Endothelial cell of umbilical vein (primary cell): ENCODE data around the gene CEP295NL. TPM values are rescaled to one million over a fixed set of nuclear protein-coding genes. Genes with fewer than 3 reads are reported as not detected.

Experiments used
- BruUV-seq: library from RNA; stranded (reverse); fragments of 400-500 nt; replicated peaks from 2 replicates; lab custom pipeline; 2021; lab: Mats Ljungman, UMichigan
- CTCF ChIA-PET: fragments of 300-600, 350-600 bp; sonication (Branson Sonifier 250); formaldehyde crosslinking; loops from one replicate; lab custom pipeline; 2021; ENCODE audit warnings: antibody characterized with exemption, inconsistent platforms; lab: Charles Lee
- POLR2A ChIA-PET: fragments of 300-600, 350-600 bp; sonication (Branson Sonifier 250); formaldehyde crosslinking; loops from one replicate; lab custom pipeline; 2021; ENCODE audit warnings: antibody characterized with exemption, inconsistent platforms; lab: Charles Lee
- DNase-seq: peaks from one replicate; pipeline ENCODE4 v3.0.0-alpha.2; 2011; ENCODE audit warnings: low read depth, low spot score
- FAIRE-seq: peaks from 2 replicates; lab custom pipeline; 2011; peaks lifted over from hg19 to GRCh38; lab: Jason Lieb, UNC
- H2AFZ ChIP-seq: 2 replicates; pipeline ENCODE4 v1.6.0; 2012; ENCODE audit warnings: low read depth, low read length, control low read depth, inconsistent platforms
- H3K27ac ChIP-seq: 2 replicates; pipeline ENCODE4 v1.5.1; 2011; ENCODE audit warnings: low read depth, mild to moderate bottlenecking, control low read depth, low read length, moderate library complexity; ENCODE audit not compliant: insufficient read depth
- H3K27me3 ChIP-seq, 2 experiments: 2 replicates each; pipeline versions ENCODE4 v1.6.0 to v1.6.1; 2011; ENCODE audit warnings: low read length in 2 of 2, mixed read lengths in 1 of 2; ENCODE audit not compliant: control insufficient read depth in 2 of 2, insufficient read depth in 2 of 2
- H3K36me3 ChIP-seq, 2 experiments: 2 replicates in 1 of 2; 3 replicates in 1 of 2; pipeline ENCODE4 v1.5.1; 2011; ENCODE audit warnings: low read length in 2 of 2, mild to moderate bottlenecking in 1 of 2, moderate library complexity in 1 of 2; ENCODE audit not compliant: control insufficient read depth in 2 of 2, insufficient read depth in 2 of 2; ENCODE audit errors: extremely low read depth in 1 of 2
- H3K4me1 ChIP-seq: 3 replicates; pipeline ENCODE4 v1.5.1; 2011; ENCODE audit warnings: mild to moderate bottlenecking, low read length; ENCODE audit not compliant: control insufficient read depth, insufficient read depth; ENCODE audit errors: extremely low read depth
- H3K4me2 ChIP-seq: 2 replicates; pipeline ENCODE4 v1.6.1; 2011; ENCODE audit warnings: low read length, control low read depth, mixed read lengths; ENCODE audit not compliant: insufficient read depth
- H3K4me3 ChIP-seq, 3 experiments: fragments of 200-600 bp in 1 of 3; sonication (generic), shearing (Covaris generic) in 1 of 3; replicated peaks in 1 of 3; 2 replicates each; pipeline ENCODE4 v1.5.1; 2011 to 2016; ENCODE audit warnings: control low read depth in 3 of 3, low read length in 3 of 3, mild to moderate bottlenecking in 2 of 3, inconsistent platforms in 1 of 3, low read depth in 1 of 3, moderate library complexity in 1 of 3; ENCODE audit not compliant: insufficient read depth in 1 of 3
- H3K79me2 ChIP-seq: 2 replicates; pipeline ENCODE4 v1.6.0; 2012; ENCODE audit warnings: low read length, inconsistent platforms; ENCODE audit not compliant: control insufficient read depth, insufficient read depth
- H3K9ac ChIP-seq: replicated peaks from 2 replicates; pipeline ENCODE3; 2011; ENCODE audit warnings: low read length, control low read depth; ENCODE audit not compliant: insufficient read depth; ENCODE audit errors: extremely low read depth
- H3K9me1 ChIP-seq: replicated peaks from 3 replicates; pipeline ENCODE4 v1.6.0; 2011; ENCODE audit warnings: mild to moderate bottlenecking, low read length; ENCODE audit not compliant: control insufficient read depth, insufficient read depth; ENCODE audit errors: extremely low read depth
- H3K9me3 ChIP-seq: replicated peaks from 2 replicates; pipeline ENCODE4 v1.5.1; 2012; ENCODE audit warnings: low read length, inconsistent platforms; ENCODE audit not compliant: control insufficient read depth, insufficient read depth
- H4K20me1 ChIP-seq: replicated peaks from 2 replicates; pipeline ENCODE3; 2011; ENCODE audit warnings: mild to moderate bottlenecking, low read length; ENCODE audit not compliant: control insufficient read depth, insufficient read depth; ENCODE audit errors: extremely low read depth
- EZH2 ChIP-seq: IDR thresholded peaks from 2 replicates; pipeline ENCODE4 v1.6.1; 2012; ENCODE audit warnings: borderline replicate concordance, low read depth, mild to moderate bottlenecking, moderate library complexity, low read length, inconsistent platforms; ENCODE audit not compliant: severe bottlenecking
- FOS ChIP-seq: IDR thresholded peaks from 2 replicates; pipeline ENCODE4 v1.6.1; 2011; ENCODE audit warnings: mild to moderate bottlenecking, low read length, moderate library complexity, borderline replicate concordance; ENCODE audit not compliant: insufficient read depth
- GATA2 ChIP-seq: IDR thresholded peaks from 2 replicates; pipeline ENCODE4 v1.7.0; 2011; ENCODE audit warnings: low read depth, mild to moderate bottlenecking, moderate library complexity, mixed read lengths, low read length; ENCODE audit not compliant: insufficient read length, insufficient read depth
- JUN ChIP-seq: IDR thresholded peaks from 2 replicates; pipeline ENCODE4 v1.6.1; 2011; ENCODE audit warnings: borderline replicate concordance, low read depth; ENCODE audit not compliant: insufficient read length, insufficient read depth
- MYC ChIP-seq: IDR thresholded peaks from one replicate; pipeline ENCODE4 v1.6.1; 2011; ENCODE audit warnings: mild to moderate bottlenecking, low read depth, low read length
- POLR2A ChIP-seq: IDR thresholded peaks from 2 replicates; pipeline ENCODE4 v1.6.1; 2012; ENCODE audit warnings: low read depth, mild to moderate bottlenecking, control low read depth, low read length
- POLR2AphosphoS5 ChIP-seq: IDR thresholded peaks from 2 replicates; pipeline ENCODE4 v1.6.1; 2012; ENCODE audit warnings: low read depth, mild to moderate bottlenecking, control low read depth, low read length, moderate library complexity; ENCODE audit not compliant: insufficient read depth
- dilution Hi-C: fragments of 300-500 bp; cut with MboI; formaldehyde crosslinking; loops from one replicate; pipeline ENCODE4 v1.15.0; 2019; ENCODE audit warnings: low sequenced_read_pairs; ENCODE audit not compliant: extremely low pct_ligation_motif_present
- intact Hi-C: fragments of 100-400 bp; cut with micrococcal nuclease; formaldehyde crosslinking; loops from one replicate; pipeline ENCODE4 v1.10.0; 2022
- polyA plus RNA-seq, 4 experiments: library from polyadenylated mRNA; depleted of rRNA in 3 of 4; stranded (reverse) in 3 of 4; unstranded in 1 of 4; fragments of >200 nt; gene quantifications; 2 replicates each; pipeline versions ENCODE4 v1.2.1 to v1.2.3, GENCODE V29; 2011 to 2012; ENCODE audit warnings: missing spikeins in 1 of 4
- total RNA-seq: library from RNA; stranded (reverse); gene quantifications from 2 replicates; pipeline ENCODE4 v1.2.3, GENCODE V29; 2021
- TF ChIP-seq, protein P1 (sequence below): IDR thresholded peaks from 2 replicates; pipeline ENCODE4 v1.6.1; 2011; ENCODE audit not compliant: insufficient read depth, insufficient read length
- TF ChIP-seq, protein P2 (sequence below), 2 donors: IDR thresholded peaks; 1 replicate in 1 of 2; 2 replicates in 1 of 2; pipeline ENCODE4 v1.5.1; 2011; ENCODE audit warnings: low read length in 2 of 2, mild to moderate bottlenecking in 2 of 2, moderate library complexity in 2 of 2, control low read depth in 1 of 2, inconsistent platforms in 1 of 2, low read depth in 1 of 2; ENCODE audit not compliant: insufficient read depth in 1 of 2; ENCODE audit errors: extremely low read depth in 1 of 2

Gene CEP295NL
- total and polyA plus RNA-seq, 2 donors (not counting 3 experiments of a cell fraction or from before 2014, with no cell fraction given) = 0.10 to 8.3 TPM

DNA sequence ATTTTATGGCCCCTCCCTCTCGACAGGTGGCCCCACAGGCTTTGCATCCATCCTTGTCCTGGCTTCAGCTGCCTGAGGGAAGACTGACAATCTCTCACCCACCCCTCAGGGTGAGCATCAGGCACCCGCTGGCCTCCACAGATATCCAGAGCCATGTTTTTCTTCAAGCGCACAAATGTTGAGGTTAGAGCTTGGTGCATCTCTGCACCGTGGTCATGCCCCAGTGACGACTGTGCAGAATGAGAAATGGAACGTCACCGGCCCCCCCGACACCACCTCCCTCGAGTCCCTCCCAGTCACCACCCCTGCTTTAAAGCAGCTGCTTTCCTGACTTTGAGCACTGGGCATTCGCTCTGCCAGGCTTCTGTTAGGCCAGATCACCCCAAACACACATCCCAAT is 42.0 kb upstream of the CEP295NL start:
- Histone ChIP-seq H4K20me1 (no peaks in the 10 kb centered on the region), H3K4me2 (no peak overlapping the region), H3K4me3 (no peak overlapping the region), H2AFZ (no peak overlapping the region), H3K79me2 (no peaks in the 10 kb centered on the region), H3K9me1 (no peaks in the 10 kb centered on the region), H3K27me3 (no peaks in the 10 kb centered on the region), H3K9ac (no peak overlapping the region), H3K4me1 (no peaks in the 10 kb centered on the region), H3K27ac (no peak overlapping the region), H3K9me3 (no peaks in the 10 kb centered on the region), H3K36me3 (no peaks in the 10 kb centered on the region)
- BruUV-seq = no TSS peak
- ChIA-PET CTCF (interaction anchor here (0.9 to 2.9 kb wide), 2 partner anchors 26 to 79 kb away, joined by 3 to 12 read pairs; no protein-coding TSS in a partner anchor), POLR2A (no interaction called here)
- intact Hi-C loops (no loop called here), dilution Hi-C loops (no loop called here)
- FAIRE-seq (no peak), DNase-seq (no peak)
- TF ChIP-seq JUN (no peak), FOS (no peak), MYC (no peak), POLR2A (no peak), POLR2AphosphoS5 (no peak), EZH2 (no peak), GATA2 (no peak)
- TF ChIP-seq, protein P1, sequence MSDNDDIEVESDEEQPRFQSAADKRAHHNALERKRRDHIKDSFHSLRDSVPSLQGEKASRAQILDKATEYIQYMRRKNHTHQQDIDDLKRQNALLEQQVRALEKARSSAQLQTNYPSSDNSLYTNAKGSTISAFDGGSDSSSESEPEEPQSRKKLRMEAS = no peak
- TF ChIP-seq, protein P2, sequence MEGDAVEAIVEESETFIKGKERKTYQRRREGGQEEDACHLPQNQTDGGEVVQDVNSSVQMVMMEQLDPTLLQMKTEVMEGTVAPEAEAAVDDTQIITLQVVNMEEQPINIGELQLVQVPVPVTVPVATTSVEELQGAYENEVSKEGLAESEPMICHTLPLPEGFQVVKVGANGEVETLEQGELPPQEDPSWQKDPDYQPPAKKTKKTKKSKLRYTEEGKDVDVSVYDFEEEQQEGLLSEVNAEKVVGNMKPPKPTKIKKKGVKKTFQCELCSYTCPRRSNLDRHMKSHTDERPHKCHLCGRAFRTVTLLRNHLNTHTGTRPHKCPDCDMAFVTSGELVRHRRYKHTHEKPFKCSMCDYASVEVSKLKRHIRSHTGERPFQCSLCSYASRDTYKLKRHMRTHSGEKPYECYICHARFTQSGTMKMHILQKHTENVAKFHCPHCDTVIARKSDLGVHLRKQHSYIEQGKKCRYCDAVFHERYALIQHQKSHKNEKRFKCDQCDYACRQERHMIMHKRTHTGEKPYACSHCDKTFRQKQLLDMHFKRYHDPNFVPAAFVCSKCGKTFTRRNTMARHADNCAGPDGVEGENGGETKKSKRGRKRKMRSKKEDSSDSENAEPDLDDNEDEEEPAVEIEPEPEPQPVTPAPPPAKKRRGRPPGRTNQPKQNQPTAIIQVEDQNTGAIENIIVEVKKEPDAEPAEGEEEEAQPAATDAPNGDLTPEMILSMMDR (IDR thresholded peaks at IDR 0.05; ENCODE audit: extremely low read depth in 1 of 2, insufficient read depth in 1 of 2, low read depth in 1 of 2, low read length in 2 of 2) = no peak
